Activated CD4-positive, alpha-beta T cell treated with anti-CD3 and anti-CD28 coated beads for 4 hours (primary cell): ENCODE results near the gene PNN.
"Not testable (repeated sequence)": the region's sequence is repeated elsewhere in the genome, so short reads cannot be mapped to it uniquely, and the experiment has no call there.

Source experiments
- DNase-seq, 2 donors: peaks; one replicate each; pipeline ENCODE4 v3.0.0-alpha.2; 2020

Gene PNN

GRCh38 chr14:39174560-39175444 lies at the start of gene PNN:
PNN (plus strand) TSS chr14:39175254; CDS start chr14:39175280, 26 bp downstream.
- peak; percentile 94 for DNase-seq

DNA sequence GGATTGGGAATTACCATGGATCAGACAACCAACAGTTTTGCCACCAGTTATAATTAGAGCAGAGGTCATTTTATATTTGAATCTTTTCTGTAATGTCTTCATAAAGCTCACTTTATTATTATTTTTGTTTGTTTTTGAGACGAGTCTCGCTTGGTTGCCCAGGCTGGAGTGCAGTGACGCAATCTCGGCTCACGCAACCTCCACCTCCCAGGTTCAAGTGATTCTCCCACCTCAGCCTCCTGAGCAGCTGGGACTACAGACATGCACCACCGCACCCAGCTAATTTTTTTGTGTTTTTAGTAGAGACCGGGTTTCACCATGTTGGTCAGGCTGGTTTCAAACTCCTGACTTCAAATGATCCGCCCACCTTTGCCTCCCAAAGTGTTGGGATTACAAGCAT lies 37.2 kb upstream of the PNN start:
- not testable (repeated sequence) for DNase-seq

DNA sequence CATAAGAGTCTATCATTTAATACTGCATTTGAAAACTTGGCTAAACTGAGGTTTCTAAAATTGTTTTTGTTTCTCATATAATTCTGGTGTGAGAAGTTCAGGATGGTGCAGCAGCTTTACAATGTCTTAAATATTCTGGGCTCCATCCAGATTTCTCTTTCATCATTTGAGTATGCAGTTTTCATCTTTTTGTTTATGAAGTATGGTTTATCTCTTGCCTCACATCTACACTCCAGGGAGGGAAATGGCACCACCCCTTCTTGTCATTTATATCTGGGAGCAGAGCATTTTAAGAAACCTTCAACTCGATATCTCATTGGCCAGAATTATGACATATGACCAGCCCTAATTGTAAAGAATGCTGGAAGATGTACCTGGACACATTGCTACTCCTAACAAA lies 36.6 kb upstream of the PNN start:
- no peak for DNase-seq

DNA sequence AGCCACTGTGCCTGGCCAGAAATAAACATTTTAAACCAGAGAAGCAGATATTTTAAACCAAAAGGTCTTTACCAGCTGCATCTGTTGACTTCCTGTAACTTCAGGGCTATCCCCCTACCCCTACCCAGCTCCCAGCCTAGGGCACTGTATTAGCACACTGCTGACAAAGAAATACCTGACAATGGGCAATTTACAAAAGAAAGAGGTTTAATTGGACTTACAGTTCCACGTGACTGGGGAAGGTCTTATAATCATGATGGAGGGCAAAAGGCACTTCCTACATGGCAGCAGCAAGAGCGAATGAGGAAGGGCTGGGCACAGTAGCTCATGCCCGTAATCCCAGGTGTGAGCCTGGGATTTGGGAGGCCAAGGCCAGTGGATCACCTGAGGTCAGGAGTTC lies 34.9 kb upstream of the PNN start:
- DNase-seq: no peak

- not testable (repeated sequence) for DNase-seq
These were observed 33.4 kb upstream of the PNN start for GRCh38 chr14:39141623-39142022.

- DNase-seq: not testable (repeated sequence)
These were observed 31.8 kb upstream of the PNN start for GRCh38 chr14:39143226-39143625.

DNA sequence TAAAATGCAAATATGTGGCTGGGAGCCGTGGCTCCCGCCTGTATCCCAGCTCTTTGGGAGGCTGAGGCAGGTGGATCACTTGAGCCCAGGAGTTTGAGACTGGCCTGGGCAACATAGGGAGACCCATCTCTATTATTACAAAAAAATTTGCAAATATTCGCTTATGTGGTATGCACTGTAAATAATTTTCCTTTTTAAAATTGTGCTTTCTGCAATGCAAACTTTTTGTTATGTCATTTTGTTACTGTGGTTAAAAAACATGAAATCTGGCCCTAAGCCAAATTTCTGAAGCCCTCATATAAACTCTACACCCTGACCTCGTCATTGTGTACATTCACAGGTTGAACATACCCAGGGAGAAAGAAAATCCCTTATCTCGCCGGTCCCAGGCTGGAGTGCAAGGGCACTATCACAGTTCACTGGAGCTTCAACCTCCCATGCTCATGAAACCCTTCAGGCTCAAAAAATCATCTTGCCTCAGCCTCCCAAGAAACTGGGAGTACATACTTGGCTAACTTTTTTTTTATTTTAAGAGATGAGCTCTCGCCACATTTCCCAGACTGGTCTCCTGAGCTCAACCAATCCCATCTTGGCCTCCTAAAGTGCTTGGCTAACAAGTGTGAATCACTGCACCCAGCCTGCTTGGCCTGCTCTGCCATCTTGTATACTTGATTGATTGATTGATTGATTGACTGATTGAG lies 29.6 kb upstream of the PNN start:
- DNase-seq: no peak

DNA sequence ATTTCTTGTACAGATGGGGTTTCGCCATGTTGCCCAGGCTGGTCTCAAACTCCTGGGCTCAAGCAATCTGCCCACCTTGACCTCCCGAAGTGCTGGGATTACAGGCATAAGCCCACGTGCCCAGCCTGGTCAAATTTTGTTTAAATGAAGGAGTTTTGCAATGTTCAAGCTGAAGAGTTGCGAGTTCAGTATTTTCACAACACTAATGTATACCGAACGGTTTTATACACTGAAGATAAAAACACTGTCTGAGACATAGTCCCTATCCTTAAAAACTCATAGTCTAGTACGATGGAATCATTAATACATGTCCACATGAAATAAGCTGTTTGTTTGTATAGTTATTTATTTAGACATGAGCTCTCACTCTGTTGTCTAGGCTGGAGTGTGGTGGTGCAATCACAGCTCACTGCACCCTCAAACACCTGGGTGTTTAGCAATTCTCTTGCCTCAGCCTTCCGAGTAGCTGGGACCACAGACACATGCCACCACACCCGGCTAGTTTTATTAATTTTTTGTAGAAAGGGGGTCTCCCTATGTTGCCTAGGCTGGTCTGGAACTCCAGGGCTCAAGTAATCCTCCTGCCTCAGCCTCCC lies 20.4 kb upstream of the PNN start:
- DNase-seq: no peak

DNA sequence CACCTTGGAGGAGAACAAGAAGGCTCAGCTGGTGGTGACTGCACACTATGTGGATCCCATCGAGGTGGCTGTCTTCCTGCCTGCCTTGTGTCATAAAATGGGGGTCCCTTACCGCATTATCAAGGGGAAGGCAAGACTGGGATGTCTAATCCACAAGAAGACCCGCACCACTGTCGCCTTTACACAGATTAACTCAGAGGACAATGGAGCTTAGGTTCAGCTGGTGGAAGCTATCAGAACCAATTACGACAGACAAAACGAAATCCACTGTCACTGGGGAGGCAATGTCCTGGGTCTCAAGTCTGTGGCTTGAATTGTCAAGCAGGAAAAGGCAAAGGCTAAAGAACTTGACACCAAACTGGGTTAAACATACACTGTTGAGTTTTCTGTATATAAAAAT lies 17.6 kb upstream of the PNN start:
- DNase-seq: no peak

DNA sequence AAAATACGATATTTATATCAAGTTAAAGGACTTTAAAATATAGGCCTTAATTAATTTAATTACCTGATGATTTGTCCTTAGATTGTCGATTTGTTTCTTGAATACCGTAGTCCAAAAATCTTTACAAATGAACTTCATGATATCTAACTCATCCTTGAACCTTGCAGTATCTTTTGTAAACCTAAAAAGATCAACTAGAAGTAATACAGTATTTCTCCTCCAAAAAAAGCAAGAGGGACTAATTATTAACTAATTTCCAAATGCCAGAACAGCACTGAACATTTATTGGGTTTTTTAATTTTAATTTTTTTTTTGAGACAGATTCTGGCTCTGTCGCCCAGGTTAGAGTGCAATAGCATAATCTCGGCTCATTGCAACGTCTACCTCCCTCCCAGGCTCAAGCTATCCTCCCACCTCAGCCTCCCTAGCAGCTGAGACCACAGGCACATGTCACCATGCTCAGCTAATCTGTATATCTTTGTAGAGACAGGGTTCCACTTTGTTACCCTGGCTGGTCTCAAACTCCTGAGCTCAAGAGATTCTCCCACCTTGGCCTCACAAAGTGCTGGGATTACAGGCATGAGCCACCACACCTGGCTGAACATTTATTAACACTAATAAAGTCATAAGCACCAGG lies 16.7 kb upstream of the PNN start:
- DNase-seq: no peak

DNA sequence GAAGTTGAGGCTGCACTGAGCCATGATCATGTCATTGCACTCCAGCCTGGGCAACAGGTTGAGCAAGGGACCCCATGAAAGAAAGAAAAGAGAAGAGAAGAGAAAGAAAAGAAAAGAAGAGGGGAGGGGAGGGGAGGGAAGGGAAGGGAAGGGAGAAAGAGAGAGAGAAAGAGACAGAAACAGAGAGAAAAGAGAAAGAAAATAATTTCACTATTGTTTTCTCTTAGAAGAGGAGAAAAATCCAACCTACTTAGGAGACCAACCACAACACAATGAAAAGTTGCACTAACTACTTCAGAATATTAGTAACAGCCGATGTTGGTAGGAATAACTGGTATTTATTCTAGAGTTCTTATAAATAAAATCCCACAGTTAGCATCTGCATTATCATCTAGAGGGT lies 14.6 kb upstream of the PNN start:
- DNase-seq: no peak

DNA sequence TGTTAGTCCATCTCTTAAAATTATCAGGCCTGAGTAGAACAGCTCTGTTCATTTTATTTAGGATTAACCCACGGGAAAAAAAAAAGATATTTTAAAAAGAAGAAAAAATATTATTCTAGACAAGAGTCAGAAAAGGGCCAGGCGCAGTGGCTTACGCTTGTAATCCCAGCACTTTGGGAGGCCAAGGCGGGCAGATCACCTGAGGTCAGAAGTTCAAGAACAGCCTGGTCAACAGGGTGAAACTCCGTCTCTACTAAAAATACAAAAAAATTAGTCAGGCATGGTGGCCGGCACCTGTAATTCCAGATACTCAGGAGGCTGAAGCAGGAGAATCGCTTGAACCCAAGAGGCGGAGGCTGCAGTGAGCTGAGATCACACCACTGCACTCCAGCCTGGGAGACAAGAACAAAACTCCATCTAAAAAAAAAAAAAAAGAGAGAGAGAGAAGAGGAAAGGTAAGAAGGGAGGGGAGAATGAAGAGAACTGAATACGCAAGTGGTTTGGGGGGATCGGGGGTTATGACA lies 7.2 kb upstream of the PNN start:
- not testable (repeated sequence) for DNase-seq

DNA sequence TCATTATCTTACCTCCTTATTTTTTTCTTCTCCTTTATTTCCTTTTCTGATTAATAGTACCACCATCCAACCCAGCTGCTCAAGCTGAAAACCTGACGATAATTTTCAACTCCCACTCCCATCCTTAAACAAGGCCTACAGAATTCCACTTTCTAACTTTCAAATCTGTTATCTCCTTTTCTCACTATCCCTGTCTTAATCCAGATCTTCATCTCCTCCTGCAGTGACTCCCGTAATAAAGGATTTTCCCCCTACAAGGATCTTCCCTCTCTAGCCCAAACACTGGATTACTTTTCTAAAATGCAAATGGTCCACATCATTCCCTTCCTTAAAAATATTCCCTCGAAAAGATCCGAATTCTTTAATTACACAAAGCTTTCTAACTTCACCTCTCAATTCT lies 6.5 kb upstream of the PNN start:
- no peak for DNase-seq

GRCh38 chr14:39169541-39169900 lies 5.5 kb upstream of the PNN start:
- no peak for DNase-seq

GRCh38 chr14:39173198-39173597 lies 1.9 kb upstream of the PNN start:
- no peak for DNase-seq

GRCh38 chr14:39175445-39176262 lies 600 bp downstream of the PNN start:
- DNase-seq: no peak

DNA sequence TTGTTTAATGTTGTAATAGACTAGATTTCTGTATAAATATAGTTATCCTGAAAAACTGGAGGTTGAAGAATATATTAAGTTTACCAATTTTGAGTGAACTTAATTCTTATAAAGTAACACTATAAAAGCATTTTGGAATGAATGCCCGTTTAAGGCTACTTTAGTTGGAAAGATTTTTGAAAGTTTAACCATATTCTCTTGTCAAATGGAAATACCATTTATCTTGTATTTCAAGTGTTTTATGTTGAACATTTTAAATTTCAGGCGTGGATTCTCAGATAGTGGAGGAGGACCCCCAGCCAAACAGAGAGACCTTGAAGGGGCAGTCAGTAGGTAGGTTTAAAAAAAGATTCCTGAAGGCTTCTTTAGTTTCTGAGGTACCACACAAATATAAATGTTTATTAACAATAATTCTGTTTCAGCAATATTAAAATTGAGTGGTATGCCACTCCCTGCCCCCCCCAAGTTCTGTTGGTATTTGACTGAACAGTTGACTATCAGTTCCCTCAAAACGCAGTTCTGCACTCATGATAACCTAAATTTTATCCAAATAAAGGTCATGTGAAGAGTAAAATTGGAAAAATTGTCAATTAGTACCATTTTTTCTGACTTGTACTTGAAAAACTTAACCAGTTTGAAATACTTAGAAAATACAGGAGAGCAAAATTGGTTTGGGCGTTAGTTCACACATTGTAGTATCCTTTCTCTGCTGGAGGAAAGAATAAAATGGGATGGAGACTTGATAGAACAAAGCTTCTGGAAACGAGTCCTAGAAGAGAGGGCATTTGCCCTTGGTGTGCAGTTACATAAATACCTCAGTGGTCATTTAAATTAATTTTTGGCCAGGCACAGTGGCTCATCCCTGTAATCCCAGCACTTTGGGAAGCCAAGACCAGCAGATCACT lies 1.5 kb downstream of the PNN start:
- no peak for DNase-seq

- no peak for DNase-seq
These were observed 2.1 kb downstream of the PNN start for GRCh38 chr14:39177168-39177545.

GRCh38 chr14:39179042-39179441 lies 4.0 kb downstream of the PNN start:
- DNase-seq: no peak

DNA sequence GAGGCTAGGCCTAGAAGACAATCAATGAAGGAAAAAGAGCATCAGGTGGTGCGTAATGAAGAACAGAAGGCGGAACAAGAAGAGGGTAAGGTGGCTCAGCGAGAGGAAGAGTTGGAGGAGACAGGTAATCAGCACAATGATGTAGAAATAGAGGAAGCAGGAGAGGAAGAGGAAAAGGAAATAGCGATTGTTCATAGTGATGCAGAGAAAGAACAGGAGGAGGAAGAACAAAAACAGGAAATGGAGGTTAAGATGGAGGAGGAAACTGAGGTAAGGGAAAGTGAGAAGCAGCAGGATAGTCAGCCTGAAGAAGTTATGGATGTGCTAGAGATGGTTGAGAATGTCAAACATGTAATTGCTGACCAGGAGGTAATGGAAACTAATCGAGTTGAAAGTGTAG lies 5.5 kb downstream of the PNN start:
- no peak for DNase-seq

- no peak for DNase-seq
These were observed 6.1 kb downstream of the PNN start for GRCh38 chr14:39181026-39181692.
